ENCODE measurements around the gene CX3CR1.

The CX3CR1 gene

DNA sequence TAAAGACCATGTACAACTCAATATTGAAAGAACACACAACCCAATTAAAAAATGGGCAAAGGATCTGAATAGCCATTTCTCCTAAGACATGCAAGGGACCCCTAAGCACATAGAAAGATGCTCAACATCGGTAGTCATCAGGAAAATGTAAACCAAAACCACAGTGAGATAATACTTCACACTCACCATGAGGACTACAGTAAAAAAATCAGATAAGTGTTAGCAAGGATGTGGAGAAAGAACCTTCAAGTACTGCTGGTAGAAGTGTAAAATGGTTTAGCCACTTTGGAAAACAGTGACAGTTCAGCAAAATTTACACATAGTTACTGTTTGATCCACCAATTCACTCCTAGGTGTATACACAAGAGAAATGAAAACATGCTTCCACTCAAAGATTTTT lies 57.4 kb downstream of the CX3CR1 start:
- no peak for TF ChIP-seq CTCF (IDR thresholded peaks at IDR 0.05; ENCODE audit: control insufficient read depth, insufficient read depth, low read depth, low read length, missing control alignments)
- no peak overlapping the region for H3K4me3 ChIP-seq (ENCODE audit: control insufficient read depth, low read depth, low read length)

GRCh38 chr3:39221141-39221530 lies 58.7 kb downstream of the CX3CR1 start:
- no peak for DNase-seq (ENCODE audit: low read depth)
- no peak for TF ChIP-seq CTCF (IDR thresholded peaks at IDR 0.05; ENCODE audit: control insufficient read depth, insufficient read depth, low read depth, low read length, missing control alignments)
- no peak overlapping the region for H3K4me3 ChIP-seq (ENCODE audit: control insufficient read depth, low read depth, low read length)

More for the DNA sequence above, 57.4 kb downstream of the CX3CR1 start:
- DNase-seq (ENCODE audit: low read depth): no peak

DNA sequence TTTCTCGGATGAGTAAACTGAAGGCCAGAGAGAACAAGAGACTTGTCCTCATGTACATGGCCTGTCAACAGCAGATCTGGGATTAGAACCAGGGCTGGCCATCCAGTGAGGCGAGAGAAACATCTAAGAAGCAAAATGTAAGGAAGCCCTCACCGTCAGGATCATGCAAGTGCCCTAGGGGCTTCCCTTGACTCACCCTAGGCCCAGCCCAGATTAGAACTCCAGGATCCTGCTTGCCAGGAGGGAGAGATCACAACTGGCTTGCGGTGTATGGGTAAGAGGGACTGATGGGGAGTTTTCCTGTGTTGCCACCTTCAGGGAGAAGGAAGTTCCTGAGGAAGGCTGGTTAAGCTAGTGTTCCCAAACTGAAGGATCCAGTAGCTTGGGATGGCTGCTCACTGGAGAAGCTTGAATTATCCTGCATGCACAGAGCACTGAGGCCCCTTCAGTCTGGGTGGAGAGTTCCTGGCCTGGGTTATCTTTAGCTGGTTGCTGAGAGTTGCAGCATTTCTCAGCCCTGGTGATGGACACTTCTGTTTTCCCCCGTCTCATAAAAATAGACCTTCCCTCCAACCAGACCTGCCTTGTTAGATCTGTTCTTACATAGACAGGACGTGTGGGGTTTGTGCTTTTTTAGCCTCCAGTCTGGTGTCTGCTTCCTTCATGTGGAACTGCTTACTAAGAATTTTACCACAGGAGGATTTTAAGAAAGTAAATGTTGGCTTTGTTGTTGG lies 59.3 kb downstream of the CX3CR1 start:
- no peak for TF ChIP-seq CTCF (IDR thresholded peaks at IDR 0.05; ENCODE audit: control insufficient read depth, insufficient read depth, low read depth, low read length, missing control alignments)
- DNase-seq (ENCODE audit: low read depth): no peak
- H3K4me3 ChIP-seq (ENCODE audit: control insufficient read depth, low read depth, low read length): no peak overlapping the region

GRCh38 chr3:39219702-39220101 lies 60.1 kb downstream of the CX3CR1 start:
- no peak overlapping the region for H3K4me3 ChIP-seq (ENCODE audit: control insufficient read depth, low read depth, low read length)
- no peak for TF ChIP-seq CTCF (IDR thresholded peaks at IDR 0.05; ENCODE audit: control insufficient read depth, insufficient read depth, low read depth, low read length, missing control alignments)
- no peak for DNase-seq (ENCODE audit: low read depth)

- no peak overlapping the region for H3K4me3 ChIP-seq (ENCODE audit: control insufficient read depth, low read depth, low read length)
- DNase-seq (ENCODE audit: low read depth): no peak
- no peak for TF ChIP-seq CTCF (IDR thresholded peaks at IDR 0.05; ENCODE audit: control insufficient read depth, insufficient read depth, low read depth, low read length, missing control alignments)
These were observed 63.6 kb downstream of the CX3CR1 start for GRCh38 chr3:39216176-39216790.

GRCh38 chr3:39213613-39214012 lies 66.2 kb downstream of the CX3CR1 start:
- no peak overlapping the region for H3K4me3 ChIP-seq (ENCODE audit: control insufficient read depth, low read depth, low read length)
- TF ChIP-seq CTCF (IDR thresholded peaks at IDR 0.05; ENCODE audit: control insufficient read depth, insufficient read depth, low read depth, low read length, missing control alignments): no peak
- no peak for DNase-seq (ENCODE audit: low read depth)
